HCT116 (cell line): Measurements from ENCODE around the gene LCN9. TPM values are rescaled to one million over a fixed set of nuclear protein-coding genes. Genes with fewer than 3 reads are reported as not detected.

Experiments
- ATAC-seq: fragments of 200-7000 bp; cut with Tn5 transposase; 2 replicates; pipeline ENCODE4 v1.9.1; 2020; ENCODE audit warnings: mild to moderate bottlenecking, moderate library complexity
- BruUV-seq: library from RNA; stranded (reverse); fragments of 400-500 nt; replicated peaks from 2 replicates; lab custom pipeline; 2021; lab: Mats Ljungman, UMichigan
- CTCF ChIA-PET: fragments of 300-600 bp; sonication (Branson Sonifier 250); formaldehyde crosslinking; loops from one replicate; lab custom pipeline; 2021; ENCODE audit warnings: antibody characterized with exemption; lab: Charles Lee
- POLR2A ChIA-PET: fragments of 300-600, 350-600 bp; sonication (Branson Sonifier 250); formaldehyde crosslinking; loops from one replicate; lab custom pipeline; 2021; ENCODE audit warnings: antibody characterized with exemption; lab: Charles Lee
- RAD21 ChIA-PET, 2 experiments: fragments of 300-600 bp; sonication (Branson Sonifier 250); formaldehyde crosslinking; loops; one replicate each; lab custom pipeline; 2023; ENCODE audit warnings: low total read pairs in 2 of 2; ENCODE audit not compliant: uncharacterized antibody in 2 of 2, unreplicated experiment in 2 of 2, low non-redundant PET in 1 of 2; lab: Charles Lee
- DNase-seq: peaks from one replicate; pipeline ENCODE4 v3.0.0-alpha.2; 2010; ENCODE audit warnings: low read depth, low spot score
- H2AFZ ChIP-seq: fragments of 200-600 bp; shearing (Covaris generic), sonication (generic); 2 replicates; pipeline ENCODE4 v1.6.1; 2017; ENCODE audit warnings: low read depth, mixed run types, mixed read lengths, antibody characterized with exemption, low read length; ENCODE audit not compliant: poor library complexity, severe bottlenecking
- H3K27ac ChIP-seq: 2 replicates; pipeline ENCODE4 v1.5.1; 2012; ENCODE audit warnings: low read depth, low read length
- H3K27me3 ChIP-seq: fragments of 200-600 bp; sonication (generic); 2 replicates; pipeline ENCODE4 v1.6.1; 2016; ENCODE audit warnings: mixed run types, low read length, mixed read lengths; ENCODE audit not compliant: insufficient read depth
- H3K36me3 ChIP-seq, 2 experiments: fragments of 200-500 bp in 1 of 2; fragments of 200-600 bp in 1 of 2; sonication (Bioruptor generic) in 1 of 2; sonication (generic) in 1 of 2; 2 replicates each; pipeline versions ENCODE4 v1.5.1 to v1.6.1; 2014 to 2016; ENCODE audit warnings: low read length in 2 of 2, inconsistent platforms in 1 of 2, mixed read lengths in 1 of 2, mixed run types in 1 of 2; ENCODE audit not compliant: insufficient read depth in 2 of 2, control insufficient read depth in 1 of 2
- H3K4me1 ChIP-seq, 2 experiments: fragments of 200-600 bp in 1 of 2; sonication (generic) in 1 of 2; 2 replicates each; pipeline versions ENCODE4 v1.5.1 to v1.6.1; 2012 to 2017; ENCODE audit warnings: low read length in 2 of 2, inconsistent platforms in 1 of 2, mild to moderate bottlenecking in 1 of 2, mixed read lengths in 1 of 2, mixed run types in 1 of 2, moderate library complexity in 1 of 2; ENCODE audit not compliant: insufficient read depth in 2 of 2, control insufficient read depth in 1 of 2
- H3K4me2 ChIP-seq: fragments of 200-600 bp; sonication (generic); 2 replicates; pipeline ENCODE4 v1.6.1; 2017; ENCODE audit warnings: mixed run types, low read length, mixed read lengths
- H3K4me3 ChIP-seq, 2 experiments: fragments of 200-600 bp in 1 of 2; sonication (generic) in 1 of 2; replicated peaks in 1 of 2; 2 replicates each; pipeline ENCODE4 v1.5.1; 2011 to 2016; ENCODE audit warnings: low read length in 2 of 2, control low read depth in 1 of 2, low read depth in 1 of 2, mild to moderate bottlenecking in 1 of 2, mixed read lengths in 1 of 2, mixed run types in 1 of 2
- H3K79me2 ChIP-seq: fragments of 200-600 bp; sonication (generic); 2 replicates; pipeline ENCODE4 v1.6.1; 2017; ENCODE audit warnings: mild to moderate bottlenecking, mixed run types, low read length, moderate library complexity, mixed read lengths; ENCODE audit not compliant: insufficient read depth
- H3K9ac ChIP-seq: fragments of 200-600 bp; sonication (generic); 2 replicates; pipeline ENCODE4 v1.6.1; 2016; ENCODE audit warnings: low read length, mixed read lengths
- H3K9me2 ChIP-seq: fragments of 200-600 bp; sonication (generic), shearing (Covaris generic); 2 replicates; pipeline ENCODE4 v1.6.1; 2017; ENCODE audit warnings: mixed run types, mild to moderate bottlenecking, moderate library complexity; ENCODE audit not compliant: insufficient read depth
- H3K9me3 ChIP-seq, 2 experiments: fragments of 200-500 bp in 1 of 2; fragments of 200-600 bp in 1 of 2; sonication (Bioruptor generic) in 1 of 2; sonication (generic) in 1 of 2; 2 replicates each; pipeline ENCODE4 v1.6.1; 2014 to 2017; ENCODE audit warnings: low read length in 2 of 2, mixed read lengths in 2 of 2, inconsistent platforms in 1 of 2, low read depth in 1 of 2, mild to moderate bottlenecking in 1 of 2, mixed run types in 1 of 2, moderate library complexity in 1 of 2; ENCODE audit not compliant: control insufficient read depth in 1 of 2, insufficient read depth in 1 of 2
- H4K20me1 ChIP-seq: fragments of 200-600 bp; sonication (generic), shearing (Covaris generic); 2 replicates; pipeline ENCODE4 v1.6.1; 2017; ENCODE audit warnings: mixed run types, mild to moderate bottlenecking, moderate library complexity; ENCODE audit not compliant: insufficient read depth
- CBX3 ChIP-seq: IDR thresholded peaks from 2 replicates; pipeline ENCODE4 v1.6.1; 2012; ENCODE audit warnings: low read depth
- CEBPB ChIP-seq: IDR thresholded peaks from 2 replicates; pipeline ENCODE4 v1.6.1; 2012; ENCODE audit warnings: low read depth
- CTCF ChIP-seq, 3 experiments: fragments of 200-600 bp in 1 of 3; sonication (generic) in 1 of 3; IDR thresholded peaks in 2 of 3; conservative IDR thresholded peaks in 1 of 3; 2 replicates each; pipeline ENCODE4 v1.5.1; 2012 to 2017; ENCODE audit warnings: low read depth in 2 of 3, low read length in 2 of 3, antibody characterized with exemption in 1 of 3, borderline replicate concordance in 1 of 3, control low read depth in 1 of 3, mild to moderate bottlenecking in 1 of 3, mixed read lengths in 1 of 3, mixed run types in 1 of 3, moderate library complexity in 1 of 3; ENCODE audit not compliant: insufficient read depth in 1 of 3
- EGR1 ChIP-seq: IDR thresholded peaks from 2 replicates; pipeline ENCODE4 v1.6.1; 2012; ENCODE audit warnings: low read depth
- ELF1 ChIP-seq: IDR thresholded peaks from 2 replicates; pipeline ENCODE4 v1.6.1; 2012; ENCODE audit warnings: low read depth, borderline replicate concordance
- EZH2 ChIP-seq: fragments of 200-600 bp; sonication (generic); IDR thresholded peaks from 2 replicates; pipeline ENCODE4 v1.6.1; 2017; ENCODE audit warnings: antibody characterized with exemption, mixed run types
- FOSL1 ChIP-seq: IDR thresholded peaks from 2 replicates; pipeline ENCODE4 v1.6.1; 2012; ENCODE audit warnings: low read depth
- JUND ChIP-seq: IDR thresholded peaks from 2 replicates; pipeline ENCODE4 v1.6.1; 2012
- POLR2AphosphoS5 ChIP-seq: IDR thresholded peaks from 2 replicates; pipeline ENCODE4 v1.6.1; 2011; ENCODE audit warnings: mild to moderate bottlenecking, low read depth, low read length, moderate library complexity
- RAD21 ChIP-seq: IDR thresholded peaks from 2 replicates; pipeline ENCODE4 v1.6.1; 2012; ENCODE audit warnings: low read depth, mild to moderate bottlenecking
- SIN3A ChIP-seq: IDR thresholded peaks from 2 replicates; pipeline ENCODE4 v1.6.1; 2012; ENCODE audit warnings: low read depth
- SP1 ChIP-seq: IDR thresholded peaks from 2 replicates; pipeline ENCODE4 v1.6.1; 2012; ENCODE audit warnings: low read depth
- SRF ChIP-seq: IDR thresholded peaks from 2 replicates; pipeline ENCODE4 v1.6.1; 2012; ENCODE audit warnings: low read depth
- TCF7L2 ChIP-seq: IDR thresholded peaks from 2 replicates; pipeline ENCODE4 v1.7.0; 2011; ENCODE audit warnings: borderline replicate concordance, inconsistent platforms; ENCODE audit not compliant: insufficient read depth, insufficient read length; ENCODE audit errors: extremely low read depth
- YY1 ChIP-seq: IDR thresholded peaks from 2 replicates; pipeline ENCODE4 v1.6.1; 2011; ENCODE audit warnings: low read length, low read depth, moderate library complexity, mild to moderate bottlenecking; ENCODE audit not compliant: insufficient replicate concordance; ENCODE audit errors: extremely low read depth
- ZBTB33 ChIP-seq: IDR thresholded peaks from 2 replicates; pipeline ENCODE4 v1.6.1; 2011; ENCODE audit warnings: mild to moderate bottlenecking, low read length, moderate library complexity; ENCODE audit not compliant: insufficient replicate concordance; ENCODE audit errors: extremely low read depth
- ZFX ChIP-seq: fragments of 450-650 bp; IDR thresholded peaks from 2 replicates; pipeline ENCODE4 v1.6.1; 2017
- ZNF274 ChIP-seq: fragments of 200-500 bp; sonication (Bioruptor generic); IDR thresholded peaks from 2 replicates; pipeline ENCODE4 v1.6.1; 2014; ENCODE audit warnings: mild to moderate bottlenecking, low read depth, low read length, inconsistent platforms
- intact Hi-C: fragments of 100-400 bp; cut with micrococcal nuclease; formaldehyde crosslinking; loops from 2 replicates; pipeline ENCODE4 v1.10.0; 2022
- total RNA-seq: library from RNA; stranded (reverse); gene quantifications from one replicate; pipeline ENCODE4 v1.2.1, GENCODE V29; 2021; ENCODE audit not compliant: unreplicated experiment

LCN9 gene
- total RNA-seq, 1 experiment from 2014 or later, result not detected

GRCh38 chr9:135677641-135678168 is 14.6 kb downstream of the LCN9 start:
- no peak overlapping the region for H3K4me3 ChIP-seq
- DNase-seq (no peak), ATAC-seq (no peak)
- no peak overlapping the region for H3K9ac ChIP-seq
- no peaks in the 10 kb centered on the region for H3K9me3 ChIP-seq
- H3K79me2 ChIP-seq, result no peaks in the 10 kb centered on the region
- BruUV-seq, result no TSS peak
- RAD21 ChIA-PET, result no interaction called here
- H3K9me2 ChIP-seq, result no peaks in the 10 kb centered on the region
- no peaks in the 10 kb centered on the region for H3K4me1 ChIP-seq
- TF ChIP-seq SIN3A, result no peak
- no peak for TF ChIP-seq ZNF274
- TF ChIP-seq SRF, result no peak
- no peak for TF ChIP-seq TCF7L2
- TF ChIP-seq ZBTB33, result no peak
- no peak for TF ChIP-seq JUND
- TF ChIP-seq ZFX, result no peak
- no peak for TF ChIP-seq SP1
- TF ChIP-seq FOSL1, result no peak
- no peak for TF ChIP-seq EGR1
- TF ChIP-seq CTCF (IDR thresholded peaks at IDR 0.05 in 2 of 3, conservative IDR thresholded peaks at IDR 0.05 in 1 of 3; ENCODE audit: borderline replicate concordance in 1 of 3, insufficient read depth in 1 of 3, low read depth in 2 of 3, low read length in 2 of 3), result no peak
- TF ChIP-seq EZH2, result no peak
- no peak for TF ChIP-seq RAD21
- TF ChIP-seq CEBPB, result no peak
- TF ChIP-seq CBX3, result no peak
- TF ChIP-seq ELF1, result no peak
- no peak for TF ChIP-seq POLR2AphosphoS5
- TF ChIP-seq YY1, result no peak
- H3K27me3 ChIP-seq, result peaks cover 4% of the 10 kb centered on the region; the same call in 1 of the 2 replicates
- H4K20me1 ChIP-seq, result no peaks in the 10 kb centered on the region
- H3K36me3 ChIP-seq, result no peaks in the 10 kb centered on the region
- H3K27ac ChIP-seq, result no peak overlapping the region
- intact Hi-C loops, result no loop called here
- POLR2A ChIA-PET, result no interaction called here
- CTCF ChIA-PET, result no interaction called here
- no peak overlapping the region for H3K4me2 ChIP-seq
- H2AFZ ChIP-seq, result no peak overlapping the region
